ENCODE measurements around the gene TIMM17B. TPM values are rescaled to one million over a fixed set of nuclear protein-coding genes. Genes with fewer than 3 reads are reported as not detected.

TIMM17B gene
- total RNA-seq, 1 experiment from 2014 or later: 74.1 TPM

DNA sequence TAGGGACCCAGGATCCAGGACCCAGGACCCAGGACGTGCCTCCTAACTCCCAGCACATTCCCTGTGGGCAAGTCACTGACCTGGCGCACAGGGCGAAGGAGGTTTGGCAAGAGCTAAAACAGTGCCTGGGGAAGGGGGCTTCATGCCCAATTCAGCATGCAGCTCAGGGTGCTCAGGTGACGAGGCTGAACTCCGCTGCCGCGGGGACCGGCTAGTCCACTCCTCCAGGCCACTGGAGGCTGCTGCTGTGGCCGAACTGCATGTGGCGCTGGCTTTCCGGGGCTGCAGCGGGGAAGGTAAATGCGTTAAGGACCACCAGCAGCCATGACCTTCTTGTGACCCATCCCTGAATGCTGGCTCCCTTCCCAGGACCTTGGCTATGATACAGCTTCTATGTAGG is 26.2 kb upstream of the TIMM17B start:
- H3K9me3 ChIP-seq: no peaks in the 10 kb centered on the region
- no peaks in the 10 kb centered on the region for H3K27me3 ChIP-seq
- H3K4me3 ChIP-seq: no peak overlapping the region
- no peaks in the 10 kb centered on the region for H3K36me3 ChIP-seq
- DNase-seq: no peak

DNA sequence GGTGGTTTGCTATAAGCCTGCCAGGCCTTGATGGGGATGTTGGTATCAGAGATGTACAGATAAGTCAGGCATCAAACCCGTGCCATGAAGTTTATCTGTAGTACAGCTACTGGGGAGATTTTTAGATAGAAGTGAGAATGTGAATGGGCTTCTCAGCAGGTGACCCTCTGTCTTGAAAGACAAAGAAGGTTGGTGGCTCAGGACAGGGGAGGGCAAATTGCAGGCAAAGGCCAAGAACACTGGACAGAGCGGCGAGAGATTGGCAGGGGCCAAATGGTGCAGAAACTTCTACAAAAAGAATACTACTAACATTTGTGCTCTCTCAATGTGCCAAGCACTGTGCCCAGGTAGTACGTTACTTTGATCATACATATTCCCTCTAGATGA is 23.1 kb upstream of the TIMM17B start:
- H3K4me3 ChIP-seq: no peak overlapping the region
- no peaks in the 10 kb centered on the region for H3K36me3 ChIP-seq
- H3K9me3 ChIP-seq: no peaks in the 10 kb centered on the region
- H3K27me3 ChIP-seq: no peaks in the 10 kb centered on the region
- no peak for DNase-seq

DNA sequence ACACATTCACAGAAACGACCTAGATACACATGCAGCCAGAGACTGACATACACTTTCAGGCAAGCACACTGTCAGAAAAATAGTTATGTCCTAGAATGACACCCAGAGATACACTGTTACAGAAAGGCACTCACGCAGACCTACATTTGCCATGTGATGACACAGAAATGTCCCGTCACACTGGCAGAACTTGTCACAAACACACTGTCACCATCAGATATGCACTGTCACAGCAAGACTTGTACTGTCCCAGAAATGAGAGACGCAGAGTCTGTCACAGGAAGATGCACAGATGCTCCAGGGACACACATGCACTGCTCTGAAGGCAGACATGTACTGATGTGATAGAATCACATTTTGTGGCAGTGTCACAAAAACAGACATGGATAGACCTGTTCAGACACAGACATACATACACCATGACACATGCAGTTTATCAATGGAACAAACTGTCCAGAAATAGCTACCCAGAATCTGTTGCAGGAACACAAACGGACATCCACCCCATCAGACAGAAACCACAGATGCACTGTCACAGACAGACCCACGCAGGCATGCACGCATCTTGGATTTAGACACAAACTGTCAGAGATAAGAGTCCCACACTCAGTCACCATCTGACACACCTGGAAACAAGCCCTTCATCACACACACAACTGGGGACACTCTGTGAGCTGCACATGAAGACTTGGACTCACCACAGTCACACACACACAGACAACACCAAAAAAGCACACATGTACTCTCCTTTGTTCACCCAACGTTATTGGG is 22.6 kb upstream of the TIMM17B start:
- Histone ChIP-seq H3K4me3 (no peak overlapping the region), H3K27me3 (no peaks in the 10 kb centered on the region), H3K36me3 (no peaks in the 10 kb centered on the region), H3K9me3 (no peaks in the 10 kb centered on the region)
- no peak for DNase-seq

DNA sequence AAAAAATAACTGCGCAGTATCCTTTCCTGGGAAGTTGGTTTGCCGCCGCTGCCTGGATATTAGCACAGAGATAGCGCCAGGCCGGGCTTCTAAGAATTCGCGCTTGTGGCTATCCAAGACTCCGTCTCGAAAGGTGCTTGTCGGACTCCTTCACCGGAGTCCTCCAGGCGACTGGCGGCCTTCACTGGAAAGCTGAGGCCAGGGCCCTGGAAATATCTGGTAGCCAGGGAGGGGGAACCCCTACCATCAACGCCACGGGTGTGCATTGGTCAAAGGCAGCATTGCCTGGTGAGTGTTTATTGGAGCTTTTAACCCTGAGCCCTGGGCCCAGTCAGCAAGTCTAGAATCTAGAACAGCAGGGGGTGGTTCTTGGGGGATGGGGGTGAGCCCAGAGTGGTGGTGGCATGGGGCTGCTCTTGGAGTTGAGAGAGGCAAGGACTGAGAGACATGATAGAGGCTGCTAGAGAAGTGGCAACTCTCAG is 21.8 kb upstream of the TIMM17B start:
- no peaks in the 10 kb centered on the region for H3K9me3 ChIP-seq
- no peak overlapping the region for H3K4me3 ChIP-seq
- no peak for DNase-seq

DNA sequence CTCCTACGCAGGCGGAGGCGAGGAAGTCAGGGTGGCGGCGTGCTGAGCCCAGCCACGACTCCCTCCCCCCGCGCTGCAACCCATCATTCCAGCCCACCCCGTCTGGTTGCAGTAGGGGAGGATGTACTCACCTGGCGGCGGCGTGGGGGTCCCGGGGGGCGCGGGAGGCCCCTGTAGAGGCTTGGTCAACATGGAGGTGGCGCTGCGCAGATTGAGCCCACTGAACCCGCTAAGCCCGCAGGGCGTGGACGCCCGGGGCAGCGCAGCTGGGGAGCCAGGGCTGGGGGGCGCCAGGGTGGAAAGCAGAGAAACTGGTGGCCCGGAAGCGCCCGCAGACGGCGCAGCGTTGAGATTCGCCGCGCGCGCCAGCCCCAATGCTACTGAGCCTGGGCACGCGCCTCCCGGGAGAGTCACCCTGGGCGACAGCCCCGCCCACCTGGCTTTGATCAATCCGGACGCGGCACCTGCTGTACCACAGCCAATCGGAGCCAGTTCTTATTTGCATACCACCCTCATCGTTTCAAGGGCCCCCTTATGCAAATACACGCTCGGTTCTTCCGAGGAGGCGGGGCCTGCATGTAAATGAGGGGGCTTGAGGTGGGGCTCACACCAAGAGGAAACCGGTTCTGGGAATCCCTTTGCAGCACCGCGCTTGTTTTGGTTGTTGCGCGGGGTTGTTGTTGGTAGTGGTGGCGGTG is 21.2 kb upstream of the TIMM17B start, which contains the start of gene PIM2:
TSS of gene PIM2 (minus strand) at position 382 of the 698 bp plus-strand sequence. CDS start at position 192, 190 bp downstream.
- peak; percentile 69 for DNase-seq
- peak within 1 kb of the TSS; percentile 40 for H3K4me3 ChIP-seq

More for the DNA sequence above, 21.8 kb upstream of the TIMM17B start:
- Histone ChIP-seq H3K36me3 (no peaks in the 10 kb centered on the region), H3K27me3 (no peaks in the 10 kb centered on the region)

DNA sequence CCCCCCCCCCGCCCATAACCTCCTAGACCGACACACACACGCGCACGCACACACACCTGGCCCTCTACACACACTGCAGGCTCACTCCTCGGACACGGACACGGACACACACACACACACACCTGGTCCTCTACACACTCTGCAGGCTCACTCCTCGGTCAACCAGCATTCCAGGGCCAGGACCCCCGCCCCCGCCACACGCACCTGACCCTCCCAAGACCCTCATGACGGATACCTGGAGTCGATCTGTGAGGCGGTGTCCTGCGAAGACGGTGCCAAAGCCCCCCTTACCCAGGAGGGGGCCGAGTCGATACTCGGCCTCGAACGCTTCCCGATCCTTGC is 20.7 kb upstream of the TIMM17B start:
- DNase-seq: no peak
- no peaks in the 10 kb centered on the region for H3K36me3 ChIP-seq

More for the DNA sequence above, 21.2 kb upstream of the TIMM17B start, which contains the start of gene PIM2:
- no peaks in the 10 kb centered on the region for H3K27me3 ChIP-seq
- no peaks in the 10 kb centered on the region for H3K36me3 ChIP-seq
- H3K9me3 ChIP-seq: no peaks in the 10 kb centered on the region

DNA sequence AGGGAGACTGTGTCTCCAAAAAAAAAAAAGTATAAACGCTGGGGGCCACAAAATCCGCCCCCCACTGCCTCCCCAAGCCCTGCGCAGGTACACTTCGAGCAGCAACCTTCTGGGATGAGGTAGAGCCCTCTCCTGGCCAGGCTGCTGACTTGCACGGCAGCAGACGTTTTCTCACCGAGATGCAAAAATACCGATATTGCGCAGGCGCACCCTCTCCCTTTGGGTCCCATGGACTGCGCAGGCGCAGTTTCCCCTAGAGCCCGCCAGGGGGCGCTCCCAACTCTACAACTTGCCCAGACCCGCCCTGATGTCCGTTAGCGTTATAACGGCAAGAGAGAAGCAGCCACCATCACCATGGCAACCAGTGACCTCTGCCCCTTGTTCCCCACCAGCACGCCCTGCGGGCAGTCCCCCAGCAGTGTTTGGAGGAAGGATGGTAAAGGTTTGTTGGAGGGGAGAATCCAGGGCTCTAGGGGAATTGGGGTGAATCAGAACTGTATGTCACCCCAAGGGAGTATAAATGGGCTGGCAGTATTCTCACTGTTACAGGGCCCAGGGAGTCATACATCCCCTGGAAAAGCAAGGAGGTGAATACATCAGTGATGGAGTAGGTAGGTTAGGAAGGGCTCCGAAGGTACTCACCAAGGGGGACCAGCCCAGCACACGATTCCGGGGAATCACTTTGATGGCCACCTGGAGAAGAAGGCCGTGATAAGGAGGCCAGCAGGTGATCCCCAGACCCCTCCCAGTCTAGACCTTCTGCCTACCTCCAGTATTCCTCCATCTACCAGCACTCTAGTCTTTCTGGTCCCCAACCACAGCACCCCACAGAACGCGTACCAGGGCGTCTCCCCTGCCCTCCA is 19.8 kb upstream of the TIMM17B start:
- H3K36me3 ChIP-seq: no peaks in the 10 kb centered on the region
- H3K4me3 ChIP-seq: no peak overlapping the region
- H3K27me3 ChIP-seq: no peaks in the 10 kb centered on the region
- no peaks in the 10 kb centered on the region for H3K9me3 ChIP-seq
- DNase-seq: peak; percentile 72

More for the DNA sequence above, 20.7 kb upstream of the TIMM17B start:
- Histone ChIP-seq H3K4me3 (peak overlapping the region; percentile 40), H3K9me3 (no peaks in the 10 kb centered on the region), H3K27me3 (no peaks in the 10 kb centered on the region)

DNA sequence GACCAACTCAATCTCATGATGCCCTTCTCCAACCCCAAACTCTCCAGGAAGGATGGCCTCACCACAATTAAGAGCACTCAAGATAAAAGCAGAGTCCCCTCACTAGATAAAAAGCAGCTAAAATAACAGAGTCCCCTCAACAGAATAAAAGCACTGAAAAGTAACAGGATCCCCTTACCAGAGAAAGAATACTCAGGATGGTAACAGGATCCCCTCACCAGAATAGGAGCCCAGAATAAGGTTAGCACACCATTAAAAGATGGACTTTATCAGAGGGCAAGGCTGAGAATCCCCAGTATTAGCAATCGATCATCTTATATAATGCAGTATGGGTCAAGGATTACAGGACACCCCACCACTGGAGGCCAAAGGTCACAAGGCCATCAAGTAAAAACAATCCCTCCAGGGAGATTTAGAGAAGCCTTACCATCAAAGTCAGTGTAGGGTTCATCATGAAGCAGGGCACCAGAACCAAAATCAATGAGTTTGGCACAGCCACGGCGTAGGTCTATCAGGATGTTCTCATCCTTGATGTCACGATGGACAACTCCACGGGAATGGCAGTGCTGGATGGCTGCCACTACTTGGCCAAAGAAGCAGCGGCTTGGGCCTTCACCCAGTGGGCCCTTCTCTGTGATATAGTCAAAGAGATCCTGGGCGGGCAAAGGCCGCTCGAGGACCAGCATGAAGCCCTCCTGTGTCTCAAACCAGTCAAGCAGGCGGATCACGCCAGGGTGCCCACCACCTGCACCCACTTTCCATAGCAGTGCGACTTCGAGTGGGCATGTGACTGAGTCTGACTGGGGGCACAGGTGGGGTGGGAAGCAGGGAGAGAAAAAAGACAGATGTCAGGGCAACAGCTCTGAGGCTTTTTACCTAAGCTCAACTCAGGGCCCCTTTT is 17.3 kb upstream of the TIMM17B start:
- H3K36me3 ChIP-seq: no peaks in the 10 kb centered on the region
- no peaks in the 10 kb centered on the region for H3K27me3 ChIP-seq
- no peak for DNase-seq
- no peak overlapping the region for H3K4me3 ChIP-seq
- no peaks in the 10 kb centered on the region for H3K9me3 ChIP-seq

DNA sequence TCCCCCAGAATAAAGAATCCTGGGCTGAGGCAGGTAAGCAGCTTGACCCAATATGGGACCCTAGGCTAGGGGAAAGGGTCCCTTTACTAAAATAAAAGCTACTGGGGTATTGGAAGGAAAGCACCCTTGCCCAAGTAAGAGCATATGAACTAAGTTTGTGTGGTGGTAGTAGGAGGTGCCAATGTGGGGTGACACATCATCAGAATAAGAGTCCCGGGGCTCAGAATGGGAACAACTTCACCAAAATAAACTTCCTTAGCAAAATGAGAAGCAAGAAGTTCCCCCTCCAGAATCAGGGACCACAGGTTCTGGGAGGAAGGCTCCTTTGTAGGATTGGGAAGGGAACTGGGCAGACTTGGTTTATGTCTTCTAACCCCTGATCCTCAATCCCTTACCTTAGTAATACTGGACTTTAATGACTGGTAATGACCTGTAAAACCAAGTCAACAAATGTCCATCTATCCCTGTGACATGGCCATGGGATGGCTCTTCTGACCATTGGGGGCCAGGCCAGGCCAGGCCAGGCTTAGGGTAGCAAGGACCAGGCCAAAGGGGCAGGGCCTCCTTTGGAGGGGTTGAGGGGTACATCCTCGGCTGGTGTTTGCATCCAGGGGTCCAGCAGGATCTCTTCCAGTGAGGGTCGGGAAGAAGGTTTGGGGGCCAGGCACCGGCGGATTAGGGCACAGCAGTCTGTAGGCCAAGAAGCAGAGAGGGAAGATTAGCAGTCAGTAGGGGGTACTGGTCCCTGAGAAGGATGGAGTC is 16.2 kb upstream of the TIMM17B start:
- Histone ChIP-seq H3K36me3 (peaks cover under 1% of the 10 kb centered on the region; the same call in 1 of the 2 replicates), H3K4me3 (no peak overlapping the region), H3K27me3 (no peaks in the 10 kb centered on the region), H3K9me3 (no peaks in the 10 kb centered on the region)
- DNase-seq: no peak

DNA sequence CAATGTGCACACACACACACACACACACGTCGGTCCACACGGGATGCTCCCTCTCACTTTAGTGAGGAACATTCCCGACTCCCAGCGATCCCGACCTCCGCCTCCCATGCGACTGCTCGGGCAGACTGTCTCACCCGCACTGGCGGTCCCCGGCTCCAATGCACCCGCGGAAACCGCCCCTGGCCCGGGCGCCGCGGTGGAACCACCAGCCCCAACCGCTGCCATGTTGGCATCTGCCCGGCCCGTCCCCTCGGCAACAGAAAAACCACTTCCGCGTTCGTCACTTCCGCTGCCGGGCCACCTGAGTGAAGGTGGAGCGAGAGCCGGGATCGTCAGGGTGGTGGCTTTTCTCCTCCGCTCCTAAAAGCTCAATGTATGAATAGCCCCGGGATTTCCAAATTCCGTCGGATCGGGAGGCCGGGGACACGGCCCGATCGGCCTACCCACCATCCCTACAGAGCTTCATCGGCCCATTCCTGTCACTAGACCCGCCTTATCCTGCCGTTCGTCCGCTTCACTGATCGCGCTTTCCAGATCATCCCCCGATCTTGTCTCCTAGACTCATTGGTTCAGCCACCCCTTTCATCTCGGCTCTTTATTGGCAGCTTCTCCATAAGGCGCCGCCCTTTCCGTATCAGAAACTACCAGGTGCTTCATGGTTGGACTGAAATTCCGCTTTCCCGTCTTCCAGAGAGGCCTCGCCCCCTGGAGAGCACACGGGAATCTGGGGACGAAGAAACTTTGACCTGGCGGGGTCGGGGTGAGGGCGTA is 14.0 kb upstream of the TIMM17B start, which contains the start of gene SLC35A2:
TSS of gene SLC35A2 (minus strand) at position 235 of the 771 bp plus-strand sequence. CDS start at position 225, 10 bp downstream.
- peak within 1 kb of the TSS; percentile 77 for H3K4me3 ChIP-seq
- no peaks in the 10 kb centered on the region for H3K27me3 ChIP-seq
- H3K9me3 ChIP-seq: no peaks in the 10 kb centered on the region
- H3K36me3 ChIP-seq: peaks cover 4% of the 10 kb centered on the region
- peak; percentile 73 for DNase-seq

DNA sequence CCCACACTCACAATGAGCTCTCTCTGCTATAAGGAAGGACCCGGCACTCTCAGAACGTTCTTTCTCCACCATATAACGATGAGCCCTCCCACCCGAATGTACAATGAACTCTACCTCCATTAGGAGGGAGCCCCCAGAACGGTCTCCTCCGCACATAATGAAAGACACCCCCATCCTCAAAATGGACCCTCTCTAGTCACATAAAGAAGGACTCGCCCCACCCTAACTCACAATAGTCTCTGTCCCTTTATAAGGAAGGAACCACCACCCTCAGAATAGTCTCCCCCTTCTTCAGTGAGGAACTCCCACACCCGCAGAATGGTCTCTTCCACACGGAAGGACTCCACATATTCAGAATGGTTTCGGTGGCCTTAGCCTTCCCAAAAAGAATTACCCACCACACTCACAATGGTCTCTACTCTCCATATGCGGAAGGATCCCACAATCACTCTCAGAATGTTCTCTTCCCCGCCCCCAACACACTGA is 13.4 kb upstream of the TIMM17B start:
- Histone ChIP-seq H3K27me3 (no peaks in the 10 kb centered on the region), H3K4me3 (peak overlapping the region; percentile 77), H3K36me3 (peaks cover 4% of the 10 kb centered on the region), H3K9me3 (no peaks in the 10 kb centered on the region)
- DNase-seq: no peak

DNA sequence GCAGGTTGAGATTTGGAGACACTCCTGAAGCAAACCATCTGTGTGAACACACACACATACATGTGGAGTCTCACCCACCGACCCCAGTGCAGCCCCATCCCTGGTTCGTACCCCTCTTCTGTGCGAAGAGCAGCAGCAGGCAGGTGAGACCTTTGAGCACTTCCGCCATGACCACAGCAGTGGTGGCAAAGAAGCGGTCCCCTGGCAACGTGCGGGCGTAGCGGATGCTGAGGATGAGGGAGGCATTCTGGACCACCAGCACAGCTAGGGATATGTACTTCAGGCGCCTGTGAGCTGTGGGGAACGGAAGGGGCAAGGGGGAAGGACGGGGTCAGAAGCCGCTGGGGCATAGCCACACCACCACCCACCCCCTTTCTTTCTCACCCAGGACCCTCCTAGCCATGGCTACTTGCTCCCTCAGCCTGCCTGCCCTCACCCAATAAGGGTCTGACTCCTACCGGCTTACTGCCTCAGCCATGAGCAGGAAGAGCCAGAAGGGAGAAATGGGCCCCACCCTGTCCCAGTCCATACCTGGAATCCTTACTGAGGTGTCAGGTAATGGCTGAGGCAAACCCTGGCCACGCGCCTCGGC is 12.2 kb upstream of the TIMM17B start:
- DNase-seq: no peak
- H3K9me3 ChIP-seq: no peaks in the 10 kb centered on the region
- H3K27me3 ChIP-seq: no peaks in the 10 kb centered on the region
- peaks cover 4% of the 10 kb centered on the region for H3K36me3 ChIP-seq
- no peak overlapping the region for H3K4me3 ChIP-seq

DNA sequence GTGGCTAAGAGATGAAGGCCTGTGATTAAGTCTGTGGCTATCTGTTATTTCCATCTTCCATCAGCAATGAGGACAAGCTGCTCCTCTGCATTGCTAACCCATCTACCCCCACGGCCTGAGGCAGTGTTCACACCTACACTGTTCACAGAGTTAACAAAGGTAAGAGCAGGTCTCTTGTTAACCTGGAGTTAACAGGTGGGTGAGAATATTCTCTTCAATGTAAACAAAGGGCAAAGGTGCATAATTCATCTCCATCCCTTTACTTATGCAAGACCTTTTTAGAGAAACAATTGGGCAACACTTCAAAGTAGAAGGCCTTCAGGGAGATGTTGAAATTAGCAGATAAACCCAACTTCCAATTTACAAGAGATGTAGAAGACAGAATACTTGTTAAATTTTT is 11.0 kb upstream of the TIMM17B start:
- H3K4me3 ChIP-seq: no peak overlapping the region
- DNase-seq: no peak
- no peaks in the 10 kb centered on the region for H3K27me3 ChIP-seq
- H3K9me3 ChIP-seq: no peaks in the 10 kb centered on the region
- H3K36me3 ChIP-seq: peaks cover 4% of the 10 kb centered on the region

DNA sequence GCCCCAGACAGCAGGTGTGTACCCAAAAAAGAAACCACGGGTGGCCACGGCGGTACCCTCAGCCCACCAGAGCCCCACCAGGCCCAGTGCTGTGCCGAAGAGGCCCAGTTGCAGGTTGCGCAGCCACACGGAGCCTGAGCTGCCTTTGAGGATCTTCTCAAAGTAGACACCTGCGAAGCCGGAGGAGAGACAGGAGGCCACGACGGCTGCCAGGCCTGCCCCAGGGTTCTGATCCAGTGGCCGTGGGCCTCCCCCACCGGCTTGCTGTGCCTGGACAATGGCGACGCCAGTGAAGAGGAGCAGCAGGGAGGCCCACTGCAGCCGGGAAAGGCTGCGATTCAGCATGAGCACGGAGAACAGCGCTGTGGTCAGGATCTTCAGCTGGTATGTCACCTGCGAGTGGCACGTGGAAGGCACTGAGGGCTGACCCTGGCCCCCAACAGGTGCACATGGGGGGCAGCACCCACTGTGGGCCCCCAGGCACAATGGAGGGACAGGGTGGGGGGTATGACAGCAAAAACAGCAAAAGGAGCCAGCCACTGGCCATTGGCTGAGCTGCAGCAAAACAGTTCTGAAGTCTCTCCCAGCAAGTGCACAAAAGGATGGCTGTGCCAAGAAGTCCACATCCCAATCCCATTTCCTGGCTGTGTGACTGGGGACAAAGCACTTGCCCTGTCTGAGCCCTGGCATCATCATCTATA is 7.7 kb upstream of the TIMM17B start:
- DNase-seq: no peak
- Histone ChIP-seq H3K36me3 (peaks cover 7% of the 10 kb centered on the region), H3K4me3 (no peak overlapping the region), H3K9me3 (no peaks in the 10 kb centered on the region), H3K27me3 (no peaks in the 10 kb centered on the region)

Data from MG63 (cell line).